ENCODE data around the gene PHF20. TPM values are rescaled to one million over a fixed set of nuclear protein-coding genes. Genes with fewer than 3 reads are reported as not detected.
A peak's percentile ranks its signal among the peaks of the same experiment; 100 is the strongest.
"Not testable (repeated sequence)": the region's sequence is repeated elsewhere in the genome, so short reads cannot be mapped to it uniquely, and the experiment has no call there.

PHF20 gene
- total RNA-seq, 1 experiment from 2014 or later: 37.2 TPM

- POLR2A ChIA-PET (ENCODE audit: unreplicated experiment): no interaction called here
- intact Hi-C loops (cut with micrococcal nuclease): no loop called here
- no peak for DNase-seq
- Histone ChIP-seq H3K36me3 (ENCODE audit: low read depth, low read length) (no peaks in the 10 kb centered on the region; the same call in 1 of the 2 replicates), H3K4me1 (ENCODE audit: insufficient read depth, low read length) (no peaks in the 10 kb centered on the region), H3K9me3 (ENCODE audit: low read length) (no peaks in the 10 kb centered on the region), H2AFZ (ENCODE audit: low read length) (no peak overlapping the region), H4K20me1 (ENCODE audit: low read length) (no peaks in the 10 kb centered on the region), H3F3A (ENCODE audit: low read length, unreplicated experiment) (no peaks in the 10 kb centered on the region), H3K4me2 (ENCODE audit: low read length) (no peak overlapping the region), H3K27me3 (ENCODE audit: low read length) (no peaks in the 10 kb centered on the region), H3K4me3 (ENCODE audit: low read length) (no peak overlapping the region), H3K9ac (ENCODE audit: low read length) (no peak overlapping the region), H3K27ac (ENCODE audit: low read length) (no peak overlapping the region), H3K9me2 (replicated peaks; ENCODE audit: low read length) (no peaks in the 10 kb centered on the region), H3K79me2 (ENCODE audit: low read length) (no peaks in the 10 kb centered on the region)
- TF ChIP-seq, protein P1, sequence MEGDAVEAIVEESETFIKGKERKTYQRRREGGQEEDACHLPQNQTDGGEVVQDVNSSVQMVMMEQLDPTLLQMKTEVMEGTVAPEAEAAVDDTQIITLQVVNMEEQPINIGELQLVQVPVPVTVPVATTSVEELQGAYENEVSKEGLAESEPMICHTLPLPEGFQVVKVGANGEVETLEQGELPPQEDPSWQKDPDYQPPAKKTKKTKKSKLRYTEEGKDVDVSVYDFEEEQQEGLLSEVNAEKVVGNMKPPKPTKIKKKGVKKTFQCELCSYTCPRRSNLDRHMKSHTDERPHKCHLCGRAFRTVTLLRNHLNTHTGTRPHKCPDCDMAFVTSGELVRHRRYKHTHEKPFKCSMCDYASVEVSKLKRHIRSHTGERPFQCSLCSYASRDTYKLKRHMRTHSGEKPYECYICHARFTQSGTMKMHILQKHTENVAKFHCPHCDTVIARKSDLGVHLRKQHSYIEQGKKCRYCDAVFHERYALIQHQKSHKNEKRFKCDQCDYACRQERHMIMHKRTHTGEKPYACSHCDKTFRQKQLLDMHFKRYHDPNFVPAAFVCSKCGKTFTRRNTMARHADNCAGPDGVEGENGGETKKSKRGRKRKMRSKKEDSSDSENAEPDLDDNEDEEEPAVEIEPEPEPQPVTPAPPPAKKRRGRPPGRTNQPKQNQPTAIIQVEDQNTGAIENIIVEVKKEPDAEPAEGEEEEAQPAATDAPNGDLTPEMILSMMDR (conservative IDR thresholded peaks at IDR 0.05; ENCODE audit: low read depth, low read length): no peak
- TF ChIP-seq EZH2phosphoT487 (IDR thresholded peaks at IDR 0.05; ENCODE audit: borderline replicate concordance, low read length) (no peak), EZH2 (IDR thresholded peaks at IDR 0.05; ENCODE audit: low read length, unreplicated experiment) (no peak)
- BruUV-seq (replicated peaks): no TSS peak
- CTCF ChIA-PET: no interaction called here
- peak; percentile 64 for ATAC-seq
Observed at GRCh38 chr20:35854713-35855348, 83.0 kb downstream of the PHF20 start.

DNA sequence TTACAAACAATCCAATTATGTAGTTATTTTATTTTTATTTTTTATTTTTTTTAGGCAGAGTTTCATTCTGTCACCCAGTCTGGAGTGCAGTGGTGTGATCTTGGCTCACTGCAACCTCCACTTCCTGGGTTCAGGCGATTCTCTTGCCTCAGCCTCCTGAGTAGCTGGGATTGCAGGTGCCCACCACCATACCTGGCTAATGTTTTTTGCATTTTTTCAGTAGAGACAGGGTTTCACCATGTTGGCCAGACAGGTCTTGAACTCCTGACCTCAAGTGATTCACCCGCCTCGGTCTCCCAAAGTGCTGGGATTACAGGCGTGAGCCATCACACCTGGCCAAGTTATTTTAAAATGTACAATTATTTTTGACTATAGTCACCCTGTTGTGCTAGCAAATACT, 83.8 kb downstream of the PHF20 start:
- intact Hi-C loops (cut with micrococcal nuclease); ATAC-seq: not testable (repeated sequence)

GRCh38 chr20:35856866-35857265, 85.1 kb downstream of the PHF20 start:
- CTCF ChIA-PET: interaction anchor here (0.6 kb wide), 2 partner anchors 8 to 208 kb away, joined by 3 to 7 read pairs; no protein-coding TSS in a partner anchor
- no peak overlapping the region for H3K9ac ChIP-seq (ENCODE audit: low read length)
- H3K9me3 ChIP-seq (ENCODE audit: low read length): no peaks in the 10 kb centered on the region
- no peaks in the 10 kb centered on the region for H3K9me2 ChIP-seq (replicated peaks; ENCODE audit: low read length)
- no peak overlapping the region for H3K4me2 ChIP-seq (ENCODE audit: low read length)
- H3K4me3 ChIP-seq (ENCODE audit: low read length): no peak overlapping the region
- H3F3A ChIP-seq (ENCODE audit: low read length, unreplicated experiment): no peaks in the 10 kb centered on the region
- no peaks in the 10 kb centered on the region for H4K20me1 ChIP-seq (ENCODE audit: low read length)
- TF ChIP-seq EZH2 (IDR thresholded peaks at IDR 0.05; ENCODE audit: low read length, unreplicated experiment): no peak
- TF ChIP-seq, protein P1 (conservative IDR thresholded peaks at IDR 0.05; ENCODE audit: low read depth, low read length): no peak
- H2AFZ ChIP-seq (ENCODE audit: low read length): no peak overlapping the region
- DNase-seq (no peak), ATAC-seq (no peak)
- BruUV-seq (replicated peaks): no TSS peak
- intact Hi-C loops (cut with micrococcal nuclease): no loop called here
- H3K4me1 ChIP-seq (ENCODE audit: insufficient read depth, low read length): no peaks in the 10 kb centered on the region
- H3K27me3 ChIP-seq (ENCODE audit: low read length): no peaks in the 10 kb centered on the region
- no peaks in the 10 kb centered on the region for H3K79me2 ChIP-seq (ENCODE audit: low read length)
- POLR2A ChIA-PET (ENCODE audit: unreplicated experiment): interaction anchor here (0.6 kb wide), 1 partner anchor 85 kb away, joined by 18 read pairs; the partner anchor contains the start of gene PHF20
- H3K36me3 ChIP-seq (ENCODE audit: low read depth, low read length): no peaks in the 10 kb centered on the region; the same call in 1 of the 2 replicates
- no peak overlapping the region for H3K27ac ChIP-seq (ENCODE audit: low read length)

More for the DNA sequence above, 83.8 kb downstream of the PHF20 start:
- H3K79me2 ChIP-seq (ENCODE audit: low read length); POLR2A ChIA-PET (ENCODE audit: unreplicated experiment); H3K4me2 ChIP-seq (ENCODE audit: low read length); H3K9me2 ChIP-seq (replicated peaks; ENCODE audit: low read length); CTCF ChIA-PET; H3K27ac ChIP-seq (ENCODE audit: low read length); H4K20me1 ChIP-seq (ENCODE audit: low read length); H3K9me3 ChIP-seq (ENCODE audit: low read length); H3K4me3 ChIP-seq (ENCODE audit: low read length); H2AFZ ChIP-seq (ENCODE audit: low read length); H3K9ac ChIP-seq (ENCODE audit: low read length); H3F3A ChIP-seq (ENCODE audit: low read length, unreplicated experiment); H3K36me3 ChIP-seq (ENCODE audit: low read depth, low read length); DNase-seq; H3K4me1 ChIP-seq (ENCODE audit: insufficient read depth, low read length); BruUV-seq (replicated peaks); H3K27me3 ChIP-seq (ENCODE audit: low read length): not testable (repeated sequence)
